HepG2 (cell line): Measurements from ENCODE around the gene NECAB2.

Experiments
- ZBTB26 ChIP-seq: IDR thresholded peaks from 2 replicates; pipeline ENCODE4 v1.6.1; 2016; ENCODE audit warnings: missing compliant biosample characterization, missing genetic modification reagents, borderline replicate concordance
- ZNF331 ChIP-seq: sonication (generic); formaldehyde crosslinking; IDR thresholded peaks from 2 replicates; pipeline ENCODE4 v1.4.0; 2020; ENCODE audit warnings: missing genetic modification reagents

- TF ChIP-seq ZBTB26 (CRISPR knock-in tag) (no peak), ZNF331 (CRISPR knock-in tag) (no peak)
These were observed 79.6 kb downstream of the NECAB2 start for GRCh38 chr16:84047626-84048025.
